ENCODE measurements around the gene R3HDM2.

Gene R3HDM2

DNA sequence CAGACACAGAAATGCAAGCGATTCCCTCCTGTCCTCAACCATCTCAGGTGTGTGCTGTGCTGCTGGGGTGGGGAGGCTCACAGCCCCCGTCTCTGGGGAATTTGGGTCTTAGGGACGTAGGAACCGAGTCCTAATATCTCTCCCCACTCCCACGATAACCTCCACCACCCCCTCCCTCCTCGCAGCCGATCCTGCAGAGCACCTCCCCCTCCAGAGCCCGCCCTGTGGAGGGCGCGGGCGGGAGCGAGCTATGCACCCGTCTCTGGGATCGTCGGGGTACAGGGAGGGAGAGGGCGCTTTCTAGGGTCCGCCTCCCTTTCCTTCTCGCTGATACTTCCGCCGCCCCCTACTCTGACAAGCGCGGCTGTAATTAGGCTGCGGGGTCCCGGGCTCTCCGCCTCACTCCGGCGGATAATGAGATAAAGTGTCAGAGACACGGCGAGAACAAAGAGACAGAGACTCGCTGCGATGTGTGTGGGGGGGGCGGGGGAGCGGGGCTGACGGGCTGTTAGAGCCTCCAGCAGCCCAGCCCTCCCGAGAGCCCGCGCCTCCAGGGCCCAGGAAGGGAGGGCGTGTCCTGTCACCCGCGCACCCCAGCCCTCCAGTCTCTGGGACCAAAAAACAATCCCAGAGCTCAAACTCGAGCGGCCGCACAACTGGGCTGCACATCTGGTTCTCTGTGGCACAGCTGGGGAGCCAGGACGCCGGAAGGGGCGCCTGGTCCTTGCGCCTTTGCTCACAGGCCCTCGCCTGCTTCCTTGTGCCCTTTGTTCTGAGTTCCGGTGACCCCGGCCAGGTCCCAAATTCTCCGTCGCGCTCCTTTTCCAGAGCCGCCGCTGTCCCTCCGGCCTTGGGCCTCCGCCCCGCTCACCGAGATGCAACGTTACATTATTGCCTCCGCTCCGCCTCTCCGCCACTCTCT lies 192.7 kb downstream of the R3HDM2 start:
- no peak for DNase-seq

DNA sequence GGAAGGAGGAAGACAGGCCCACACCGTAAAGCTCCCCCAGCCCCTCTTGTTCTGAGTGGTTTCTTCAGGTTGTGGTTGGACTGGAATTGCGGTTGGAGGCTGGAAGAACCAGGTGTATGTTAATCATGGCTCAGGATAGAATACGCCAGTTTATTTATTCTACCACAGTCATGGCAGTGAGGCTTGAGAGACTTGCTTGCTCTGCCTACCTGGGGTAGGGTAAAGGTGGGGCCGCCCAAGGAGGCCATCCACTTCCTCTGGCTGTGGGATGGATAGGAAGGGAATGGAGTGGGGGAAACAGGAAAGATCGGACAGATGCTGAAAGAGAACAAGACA lies 193.3 kb downstream of the R3HDM2 start:
- no peak for DNase-seq

DNA sequence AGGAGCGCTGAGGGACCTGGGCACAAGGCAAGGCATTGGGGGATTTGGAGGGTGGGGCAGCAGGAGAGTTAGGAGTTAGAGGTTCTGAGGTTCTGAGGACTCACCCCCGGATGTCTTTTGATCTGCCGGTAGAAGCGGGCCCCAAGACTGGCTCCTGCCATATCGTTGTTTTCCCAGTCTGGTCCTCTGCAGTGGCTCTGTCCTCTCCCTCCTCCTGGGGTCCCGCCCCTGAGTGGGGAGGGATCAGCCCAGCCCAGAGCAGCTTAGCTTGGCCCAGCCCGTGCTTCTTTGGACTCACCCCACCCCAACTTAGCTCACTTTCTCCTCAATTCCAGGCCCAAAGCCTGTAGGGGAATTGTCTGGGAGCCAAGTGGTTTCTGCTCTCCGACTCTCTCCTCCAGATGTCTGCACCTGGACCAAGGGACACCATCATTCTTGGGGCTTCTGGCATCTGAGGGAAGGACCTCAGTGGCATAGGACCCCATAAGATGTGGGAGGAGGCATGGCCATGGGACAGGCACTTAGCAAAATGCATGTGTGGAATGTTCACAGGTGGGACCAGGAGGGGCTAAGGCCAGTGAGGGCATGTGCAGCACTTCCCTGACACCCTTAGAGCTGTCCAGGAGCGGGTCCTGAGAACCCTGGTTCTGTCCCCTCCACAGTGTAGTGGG lies 193.8 kb downstream of the R3HDM2 start:
- DNase-seq, result no peak

DNA sequence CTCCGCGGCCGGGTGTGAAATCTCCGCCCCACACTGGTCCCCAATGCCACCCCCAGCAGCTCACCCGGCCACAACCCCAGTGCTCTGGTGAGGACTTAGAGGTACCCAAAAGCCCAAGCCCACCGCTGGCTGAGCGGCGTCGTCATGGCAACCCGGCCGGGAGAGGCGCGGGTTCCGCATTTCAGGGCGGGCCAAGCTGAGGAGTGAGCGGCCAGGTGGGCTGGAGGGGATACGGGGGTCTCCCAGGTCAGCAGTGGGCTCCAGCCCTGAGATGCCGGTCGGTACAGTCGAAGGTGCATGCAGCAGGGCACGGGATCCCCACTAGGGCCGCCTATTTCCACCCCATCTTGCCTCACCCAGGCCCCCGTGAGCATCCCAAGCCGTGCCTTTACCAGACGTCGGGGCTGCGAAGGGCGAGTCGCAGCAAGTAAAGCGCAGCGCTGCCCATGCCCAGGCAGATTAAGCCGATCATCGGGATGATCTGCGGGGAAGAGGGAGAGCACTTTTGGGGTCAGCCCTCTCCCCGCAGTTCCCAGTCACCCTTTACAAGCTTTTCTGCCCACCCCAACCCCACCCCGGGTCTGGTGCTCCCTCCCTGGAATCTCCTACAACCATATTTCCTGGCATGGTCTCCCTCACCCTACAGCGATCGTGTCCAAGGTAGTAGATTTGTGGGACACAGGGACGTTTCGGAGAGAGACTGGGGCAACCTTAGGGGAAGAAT lies 194.5 kb downstream of the R3HDM2 start:
- no peak for DNase-seq

DNA sequence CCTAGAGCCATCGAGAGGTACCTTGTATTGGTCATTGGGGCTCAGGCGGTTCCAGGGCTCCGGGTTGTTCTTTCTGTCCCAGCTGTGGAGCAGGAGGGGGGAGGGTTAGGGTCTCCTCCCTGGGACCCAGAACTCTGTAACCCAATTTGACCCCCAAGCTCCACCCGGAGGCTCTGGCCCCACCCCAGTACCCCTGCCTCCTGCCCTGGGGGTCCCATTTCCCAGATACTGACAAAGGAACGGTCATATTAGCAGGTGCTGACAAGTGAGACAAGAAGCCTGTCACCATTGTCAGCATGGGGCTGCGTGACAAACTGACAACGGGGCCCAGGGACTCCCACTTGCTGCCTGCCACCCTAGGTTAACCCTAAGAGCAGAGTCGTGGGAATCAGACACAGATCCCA lies 195.1 kb downstream of the R3HDM2 start:
- DNase-seq, result no peak

DNA sequence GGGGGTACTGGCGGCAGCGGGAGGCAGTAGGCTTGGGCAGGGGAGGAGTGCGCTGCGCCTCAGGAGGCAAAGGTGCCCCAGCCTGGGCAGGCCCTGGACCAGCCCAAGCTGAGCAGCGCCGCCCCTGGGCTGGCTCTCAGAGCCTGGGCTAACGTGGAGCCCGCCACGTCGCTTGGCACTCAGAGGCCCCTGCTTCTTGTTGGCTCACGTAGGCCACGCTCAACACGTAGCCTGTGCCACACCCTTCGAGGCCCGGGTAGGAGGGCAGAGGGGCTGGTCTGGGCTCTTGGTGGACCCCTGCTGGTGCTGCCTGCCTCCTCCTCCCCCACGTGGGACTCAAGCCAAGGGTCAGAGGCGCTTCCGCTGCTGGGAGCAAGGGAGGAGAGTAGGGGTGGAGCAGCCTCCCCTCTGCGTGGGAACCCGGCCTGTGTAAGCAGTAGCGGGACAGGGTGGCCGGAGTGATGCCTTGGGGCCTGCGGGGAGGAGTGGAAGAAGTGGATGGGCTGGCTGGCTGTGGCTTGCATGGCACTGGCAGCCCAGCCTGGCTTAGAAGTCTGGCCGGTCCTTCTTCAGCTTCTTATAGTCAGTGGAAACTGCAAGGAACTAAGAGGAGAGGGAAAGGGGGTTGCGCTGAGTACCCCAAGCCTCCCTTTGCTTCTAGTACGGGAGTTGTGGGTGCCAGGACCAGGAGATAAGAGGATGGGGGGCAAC lies 195.7 kb downstream of the R3HDM2 start:
- DNase-seq, result no peak

DNA sequence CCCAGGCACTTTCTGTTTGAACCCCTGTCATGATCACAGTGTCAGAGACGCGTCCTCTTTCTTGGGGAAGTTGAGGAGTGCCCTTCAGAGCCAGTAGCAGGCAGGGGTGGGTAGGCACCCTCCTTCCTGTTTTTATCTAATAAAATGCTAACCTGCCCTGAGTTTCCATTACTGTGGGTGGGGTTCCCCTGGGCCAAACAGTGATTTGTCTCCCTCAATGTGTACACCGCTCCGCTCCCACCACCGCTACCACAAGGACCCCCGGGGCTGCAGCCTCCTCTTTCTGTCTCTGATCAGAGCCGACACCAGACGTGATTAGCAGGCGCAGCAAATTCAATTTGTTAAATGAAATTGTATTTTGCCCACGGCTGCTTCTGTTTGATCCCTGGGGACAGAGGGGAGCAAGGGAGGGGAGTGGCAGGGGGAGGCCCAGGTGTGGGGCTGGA lies 196.2 kb downstream of the R3HDM2 start:
- no peak for DNase-seq

DNA sequence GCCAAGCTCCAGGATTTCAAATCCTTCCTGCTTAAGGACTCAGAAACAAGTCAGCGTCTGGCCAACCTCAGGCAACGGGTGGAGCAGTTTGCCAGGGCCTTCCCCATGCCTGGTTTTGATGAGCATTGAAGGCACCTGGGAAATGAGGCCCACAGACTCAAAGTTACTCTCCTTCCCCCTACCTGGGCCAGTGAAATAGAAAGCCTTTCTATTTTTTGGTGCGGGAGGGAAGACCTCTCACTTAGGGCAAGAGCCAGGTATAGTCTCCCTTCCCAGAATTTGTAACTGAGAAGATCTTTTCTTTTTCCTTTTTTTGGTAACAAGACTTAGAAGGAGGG lies 196.6 kb downstream of the R3HDM2 start:
- no peak for DNase-seq

DNA sequence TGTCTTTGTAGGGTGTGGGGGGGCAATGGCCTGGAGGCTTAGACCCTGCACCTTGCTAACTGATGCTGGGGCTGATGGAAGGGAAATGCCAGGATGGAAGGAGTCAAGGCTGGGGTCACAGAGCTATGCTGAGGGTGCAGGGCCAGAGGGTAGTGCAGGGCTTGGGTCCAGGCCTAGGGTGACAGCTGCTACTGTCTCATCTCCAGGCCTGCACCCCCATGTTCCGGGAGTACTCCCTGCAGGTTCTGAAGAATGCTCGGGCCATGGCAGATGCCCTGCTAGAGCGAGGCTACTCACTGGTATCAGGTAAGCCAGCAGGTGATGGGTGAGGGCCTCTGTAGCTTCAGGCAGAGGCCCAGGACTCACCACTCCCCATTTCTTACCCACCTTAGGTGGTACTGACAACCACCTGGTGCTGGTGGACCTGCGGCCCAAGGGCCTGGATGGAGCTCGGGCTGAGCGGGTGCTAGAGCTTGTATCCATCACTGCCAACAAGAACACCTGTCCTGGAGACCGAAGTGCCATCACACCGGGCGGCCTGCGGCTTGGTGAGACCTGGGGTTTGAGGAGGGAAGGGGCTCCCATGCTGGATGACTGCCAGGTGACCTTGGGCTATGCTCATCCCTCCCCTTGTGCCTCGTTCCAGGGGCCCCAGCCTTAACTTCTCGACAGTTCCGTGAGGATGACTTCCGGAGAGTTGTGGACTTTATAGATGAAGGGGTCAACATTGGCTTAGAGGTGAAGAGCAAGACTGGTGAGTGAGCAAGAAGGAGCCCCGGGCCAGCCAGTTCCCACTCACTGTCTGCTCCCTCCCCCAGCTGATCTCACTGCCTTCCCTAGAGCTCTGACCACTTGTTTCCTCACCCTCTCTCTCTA lies 197.2 kb downstream of the R3HDM2 start:
- DNase-seq, result no peak

DNA sequence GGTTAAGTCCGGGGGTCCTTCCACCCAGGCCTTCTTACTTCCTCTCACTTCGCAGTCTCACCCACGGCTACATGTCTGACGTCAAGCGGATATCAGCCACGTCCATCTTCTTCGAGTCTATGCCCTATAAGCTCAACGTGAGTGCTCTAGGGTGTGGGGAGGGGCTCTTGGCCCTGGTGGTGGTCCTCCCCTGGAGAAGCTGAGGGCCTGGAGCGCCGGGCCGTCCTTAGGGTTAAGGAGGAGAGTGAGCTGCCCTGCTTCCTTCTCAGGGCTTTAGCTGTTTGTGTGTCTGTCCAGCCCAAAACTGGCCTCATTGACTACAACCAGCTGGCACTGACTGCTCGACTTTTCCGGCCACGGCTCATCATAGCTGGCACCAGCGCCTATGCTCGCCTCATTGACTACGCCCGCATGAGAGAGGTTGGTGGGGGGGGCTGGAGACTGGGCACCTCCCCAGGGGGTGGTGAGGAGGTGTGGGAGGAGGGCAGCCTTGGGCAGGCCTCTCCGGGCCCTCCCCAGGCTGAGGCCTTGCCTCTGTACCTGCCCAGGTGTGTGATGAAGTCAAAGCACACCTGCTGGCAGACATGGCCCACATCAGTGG lies 198.6 kb downstream of the R3HDM2 start:
- DNase-seq, result no peak

DNA sequence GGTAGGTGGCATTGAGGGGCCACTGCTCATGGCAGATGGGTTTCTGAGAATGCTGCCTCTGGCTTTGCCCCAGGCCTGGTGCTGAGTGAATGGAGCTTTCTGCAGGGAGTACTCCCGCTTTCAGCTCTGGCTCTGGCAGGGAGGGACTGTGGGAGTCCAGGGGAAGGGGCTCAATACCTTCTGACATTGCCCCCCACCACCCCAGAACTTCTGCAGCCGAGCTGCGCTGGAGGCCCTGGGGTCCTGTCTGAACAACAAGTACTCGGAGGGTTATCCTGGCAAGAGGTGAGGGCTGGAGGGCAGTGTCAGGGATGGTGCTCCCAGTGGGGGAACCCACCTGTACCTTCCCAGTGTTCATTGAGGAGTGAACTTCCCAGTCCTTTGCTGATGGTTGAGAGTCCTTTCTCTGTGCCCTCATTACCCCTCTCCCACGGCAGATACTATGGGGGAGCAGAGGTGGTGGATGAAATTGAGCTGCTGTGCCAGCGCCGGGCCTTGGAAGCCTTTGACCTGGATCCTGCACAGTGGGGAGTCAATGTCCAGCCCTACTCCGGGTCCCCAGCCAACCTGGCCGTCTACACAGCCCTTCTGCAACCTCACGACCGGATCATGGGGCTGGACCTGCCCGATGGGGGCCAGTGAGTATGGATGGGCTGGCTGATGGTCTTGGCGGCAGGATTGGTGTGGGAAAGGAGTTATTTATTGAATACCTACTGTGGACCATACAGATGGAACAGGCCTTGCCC lies 199.4 kb downstream of the R3HDM2 start:
- DNase-seq, result no peak

DNA sequence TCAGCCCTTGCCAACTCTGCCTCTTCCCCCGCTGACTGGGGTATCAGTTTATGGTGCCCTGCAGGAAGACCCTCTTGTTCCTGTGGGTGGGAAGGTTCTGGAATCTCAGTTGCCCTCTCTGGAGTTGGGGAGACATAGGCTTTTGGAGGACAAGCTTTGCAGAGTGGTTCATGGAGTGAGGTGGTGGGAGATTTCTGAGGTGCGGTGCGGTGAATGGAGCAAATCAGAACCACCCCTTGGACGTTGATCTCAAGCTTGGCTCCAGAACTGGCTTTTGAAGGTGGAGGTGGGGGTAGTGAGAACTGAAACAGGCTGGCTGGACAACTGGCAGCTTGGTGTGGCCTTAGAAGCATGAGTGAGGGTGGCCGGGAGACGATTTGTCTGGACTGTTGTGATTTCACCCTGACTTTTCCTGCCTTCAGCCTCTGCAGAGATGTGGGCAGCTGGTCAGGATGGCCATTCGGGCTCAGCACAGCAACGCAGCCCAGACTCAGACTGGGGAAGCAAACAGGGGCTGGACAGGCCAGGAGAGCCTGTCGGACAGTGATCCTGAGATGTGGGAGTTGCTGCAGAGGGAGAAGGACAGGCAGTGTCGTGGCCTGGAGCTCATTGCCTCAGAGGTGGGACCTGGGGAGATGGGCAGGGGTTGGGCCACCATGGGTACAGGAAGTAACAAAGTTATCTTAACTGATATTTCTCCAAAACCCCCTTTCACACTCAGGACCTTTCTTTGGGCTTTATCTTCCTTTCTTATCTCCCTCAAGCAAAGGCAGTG lies 200.3 kb downstream of the R3HDM2 start:
- DNase-seq, result no peak

DNA sequence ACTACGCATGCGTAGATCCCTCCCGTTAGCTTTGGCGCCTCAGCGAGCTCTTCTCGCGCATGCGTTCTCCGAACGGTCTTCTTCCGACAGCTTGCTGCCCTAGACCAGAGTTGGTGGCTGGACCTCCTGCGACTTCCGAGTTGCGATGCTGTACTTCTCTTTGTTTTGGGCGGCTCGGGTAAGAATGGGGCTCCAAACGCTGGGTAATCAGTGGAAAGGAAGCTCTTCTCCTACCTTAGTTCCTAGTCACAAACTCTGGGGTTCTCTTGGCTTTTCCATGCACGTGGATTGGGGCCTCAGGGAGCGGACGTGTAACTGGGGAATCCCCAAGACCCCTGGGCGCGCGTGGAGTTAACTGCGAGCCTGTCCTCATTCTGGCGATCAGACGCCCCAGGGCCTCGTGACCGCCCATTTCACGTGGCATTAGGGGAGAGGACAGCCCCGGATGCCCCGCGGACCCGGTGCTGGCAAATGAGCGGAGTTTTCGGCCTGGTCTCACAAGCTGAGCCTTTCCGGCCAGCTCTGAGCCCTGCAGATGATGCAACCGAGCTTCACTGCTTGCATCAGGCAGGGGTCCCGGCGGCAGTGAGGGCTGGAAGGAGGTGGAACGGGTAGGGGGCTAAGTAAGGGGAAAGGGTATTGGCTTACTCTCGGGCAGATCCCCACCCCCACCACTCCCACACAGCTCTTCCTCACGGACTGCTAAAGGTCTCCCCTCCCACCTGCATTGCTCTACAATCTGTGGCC lies 201.0 kb downstream of the R3HDM2 start, which contains the start of gene SHMT2:
Gene SHMT2 (plus strand): TSS at position 78 of the 747 bp plus-strand sequence. CDS start 68 bp downstream, at position 146.
- DNase-seq, result peak; percentile 89

DNA sequence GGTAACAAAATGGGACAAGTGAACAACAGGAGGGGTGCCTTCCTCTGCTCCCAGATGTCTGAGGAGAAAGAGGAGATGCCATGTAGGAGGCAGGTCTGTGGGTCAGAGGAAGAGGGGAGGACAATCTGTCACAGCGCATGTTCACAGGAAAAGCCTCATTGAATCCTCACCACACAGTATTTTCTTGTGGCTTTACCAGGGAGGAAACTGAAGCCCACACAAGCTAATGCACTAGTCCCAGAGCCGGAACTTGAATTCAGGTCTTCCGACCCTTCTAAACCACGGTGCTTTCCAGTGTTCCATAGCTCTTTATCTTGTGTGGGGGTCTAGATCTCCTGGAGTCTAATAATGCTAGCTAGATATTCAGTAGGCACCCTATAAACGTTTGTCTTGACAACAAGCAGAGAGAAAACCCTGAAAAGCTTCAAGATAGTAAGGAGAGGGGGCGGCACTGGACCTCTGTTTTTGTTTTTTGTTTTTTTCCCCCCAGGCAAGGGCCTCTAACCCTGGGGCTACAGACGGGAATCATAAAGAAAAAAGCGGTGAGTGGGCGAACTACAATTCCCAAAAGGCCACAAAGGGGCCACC lies 201.7 kb downstream of the R3HDM2 start:
- no peak for DNase-seq

DNA sequence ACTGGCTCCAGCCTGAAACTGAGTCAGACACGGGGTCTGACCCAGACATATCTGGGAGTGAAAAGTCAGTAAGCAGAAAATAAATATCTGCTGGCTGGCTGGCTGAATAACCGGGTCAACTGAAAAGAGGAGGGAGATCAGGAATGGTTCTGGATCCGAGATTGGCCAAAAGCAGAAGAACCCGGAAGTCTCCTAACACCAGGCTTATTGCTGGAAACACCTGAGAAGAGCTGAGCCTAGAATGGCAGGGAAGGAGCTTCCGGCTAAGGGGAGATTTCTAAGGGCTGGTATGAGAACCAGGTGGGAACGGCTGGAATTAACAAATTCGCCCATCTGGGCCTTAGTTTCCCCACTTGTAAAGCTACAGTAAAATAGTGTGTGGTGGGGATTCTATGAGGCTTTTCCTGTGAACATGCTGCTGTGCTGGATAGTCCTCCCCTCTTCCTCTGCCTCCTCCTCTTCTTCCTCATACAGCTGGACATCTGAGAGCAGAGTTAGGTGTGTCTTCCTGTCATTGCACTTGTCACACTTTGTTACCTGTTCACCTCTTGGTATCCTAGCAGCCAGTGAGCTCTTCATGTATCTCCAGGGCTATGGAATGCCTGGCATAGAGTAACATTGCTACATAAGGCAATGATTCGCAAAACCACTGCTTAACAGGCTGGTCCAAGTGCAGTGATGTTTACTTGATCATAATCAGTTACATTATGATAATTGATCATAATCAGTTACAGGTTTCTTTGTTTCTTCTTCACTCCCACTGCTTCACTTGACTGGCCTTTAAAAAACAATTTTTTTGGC lies 203.3 kb downstream of the R3HDM2 start:
- no peak for DNase-seq

DNA sequence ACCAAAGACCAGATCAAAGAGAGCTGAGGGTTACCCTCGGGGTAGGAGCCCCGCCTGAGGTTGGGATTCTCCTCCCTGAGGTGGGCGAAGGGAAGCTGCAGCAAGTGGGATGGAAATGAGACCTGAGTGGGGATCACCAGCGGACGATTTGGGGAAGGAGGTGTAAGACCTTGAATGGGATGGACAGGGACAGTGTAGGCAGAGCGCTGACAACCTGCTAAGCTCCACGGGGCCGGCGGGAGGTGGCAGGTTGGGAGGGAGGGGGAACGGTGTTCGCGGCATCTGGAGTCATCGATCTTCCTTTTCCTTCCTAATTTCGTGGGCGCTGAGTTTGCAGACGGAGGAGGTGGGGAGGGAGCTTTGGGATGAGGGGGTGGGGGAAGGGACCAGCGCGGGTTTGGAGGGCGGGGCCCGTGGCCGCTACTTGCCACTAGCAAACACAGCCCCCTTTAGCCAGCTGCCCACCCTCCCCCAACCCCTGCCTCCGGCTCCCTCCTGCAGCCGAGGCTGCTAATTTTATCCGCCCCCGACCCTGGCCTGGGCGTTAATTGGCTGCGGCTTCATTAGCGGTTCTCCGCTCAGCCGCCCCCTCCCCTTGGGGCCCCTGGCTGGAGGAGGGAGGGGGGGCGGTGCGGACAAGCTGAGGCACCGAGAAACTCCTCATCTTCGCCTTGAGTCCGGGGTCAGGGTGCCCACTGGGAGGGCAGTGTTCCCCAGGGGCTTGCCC lies 204.1 kb downstream of the R3HDM2 start:
- no peak for DNase-seq

DNA sequence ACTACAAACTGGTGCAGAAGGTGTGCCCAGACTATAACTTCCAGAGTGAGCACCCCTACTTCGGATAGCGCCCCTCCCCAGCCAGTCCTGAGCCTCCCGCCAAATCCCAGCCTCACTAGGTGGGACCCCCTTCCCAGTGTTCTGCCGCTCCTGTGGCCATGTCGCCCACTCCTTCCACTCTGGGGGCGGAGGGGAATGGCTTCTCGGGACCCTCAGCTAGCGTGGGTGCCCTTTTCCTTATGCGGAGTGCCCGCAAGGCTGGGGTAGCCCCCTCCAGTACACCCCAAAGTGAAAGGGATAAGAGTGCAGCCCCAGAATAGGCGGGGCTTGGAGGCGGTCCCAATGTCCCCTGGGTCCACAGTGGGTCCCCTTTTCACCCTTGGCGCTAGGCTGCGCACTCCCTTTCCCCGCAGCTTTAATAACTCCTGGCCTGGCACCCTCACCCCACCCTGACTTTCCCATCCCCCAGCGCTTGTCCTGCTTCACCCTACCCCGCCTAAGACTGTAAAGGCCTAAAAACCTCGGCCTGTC lies 205.1 kb downstream of the R3HDM2 start:
- DNase-seq, result no peak
